ENCODE results near the gene ZNF580.
A peak's percentile ranks its signal among the peaks of the same experiment; 100 is the strongest.

ZNF580 gene

GRCh38 chr19:55624109-55625003 lies 16.4 kb upstream of the ZNF580 start, which contains the start of gene ZNF784:
Gene ZNF784 (minus strand): TSS chr19:55624566. CDS start chr19:55624561, 5 bp downstream.
- DNase-seq: peak; percentile 98

GRCh38 chr19:55625004-55625326 lies 15.8 kb upstream of the ZNF580 start:
- no peak for DNase-seq

GRCh38 chr19:55626350-55626749 lies 14.5 kb upstream of the ZNF580 start:
- peak; percentile 62 for DNase-seq

- DNase-seq: peak; percentile 90
These were observed 8.4 kb upstream of the ZNF580 start for GRCh38 chr19:55632463-55632834.

- no peak for DNase-seq
These were observed 6.9 kb upstream of the ZNF580 start for GRCh38 chr19:55633861-55634260.

GRCh38 chr19:55635334-55635717 lies 5.5 kb upstream of the ZNF580 start:
- DNase-seq: no peak

GRCh38 chr19:55635856-55636440 lies 4.9 kb upstream of the ZNF580 start:
- DNase-seq: no peak

GRCh38 chr19:55636723-55637122 lies 4.1 kb upstream of the ZNF580 start:
- DNase-seq: no peak

GRCh38 chr19:55637534-55637933 lies 3.3 kb upstream of the ZNF580 start:
- no peak for DNase-seq

- DNase-seq: no peak
These were observed 1.9 kb upstream of the ZNF580 start for GRCh38 chr19:55638864-55639359.

GRCh38 chr19:55640043-55640576 lies 692 bp upstream of the ZNF580 start:
- DNase-seq: peak; percentile 85

- no peak for DNase-seq
These were observed 787 bp downstream of the ZNF580 start for GRCh38 chr19:55641426-55642152.

- no peak for DNase-seq
These were observed 1.6 kb downstream of the ZNF580 start for GRCh38 chr19:55642153-55643002.

GRCh38 chr19:55643003-55643886 lies 2.4 kb downstream of the ZNF580 start, which contains the start of gene ZNF581:
Gene ZNF581 (plus strand): TSS chr19:55643649. CDS start chr19:55644572, 923 bp downstream.
- DNase-seq: peak; percentile 91

GRCh38 chr19:55643887-55644176 lies 3.0 kb downstream of the ZNF580 start:
- no peak for DNase-seq

- no peak for DNase-seq
These were observed 3.5 kb downstream of the ZNF580 start for GRCh38 chr19:55644191-55644833.

GRCh38 chr19:55644842-55645511 lies 4.2 kb downstream of the ZNF580 start:
- no peak for DNase-seq

GRCh38 chr19:55645512-55645881 lies 4.7 kb downstream of the ZNF580 start:
- DNase-seq: no peak

GRCh38 chr19:55646889-55647731 lies 6.3 kb downstream of the ZNF580 start:
- DNase-seq: no peak

Measured in activated CD8-positive, alpha-beta memory T cell treated with anti-CD3 and anti-CD28 coated beads, Interleukin-2, amount 50 U/mL, for 48 hours (primary cell).